GM18951 (cell line): ENCODE measurements around the gene PBX1.

Experiments
- POLR2A ChIP-seq: IDR thresholded peaks from 4 replicates; pipeline ENCODE4 v1.6.1; 2011; ENCODE audit warnings: mild to moderate bottlenecking; ENCODE audit not compliant: insufficient read length, insufficient read depth; ENCODE audit errors: extremely low read depth
- in situ Hi-C: fragments of 300-500 bp; cut with MboI; formaldehyde crosslinking; loops from one replicate; pipeline ENCODE4 v1.12.0; 2022; ENCODE audit warnings: low sequenced_read_pairs, mixed read lengths, inconsistent platforms; ENCODE audit not compliant: unreplicated experiment

Gene PBX1

GRCh38 chr1:164571333-164571732 lies 12.3 kb downstream of the PBX1 start:
- in situ Hi-C loops: no loop called here
- no peak for TF ChIP-seq POLR2A

- in situ Hi-C loops: no loop called here
Measured at GRCh38 chr1:164575356-164575886, 16.4 kb downstream of the PBX1 start.

GRCh38 chr1:164576291-164577271 lies 17.6 kb downstream of the PBX1 start:
- in situ Hi-C loops: no loop called here

More at GRCh38 chr1:164575356-164575886, 16.4 kb downstream of the PBX1 start:
- no peak for TF ChIP-seq POLR2A

GRCh38 chr1:164577291-164577690 lies 18.3 kb downstream of the PBX1 start:
- in situ Hi-C loops: no loop called here
- no peak for TF ChIP-seq POLR2A

More at GRCh38 chr1:164576291-164577271, 17.6 kb downstream of the PBX1 start:
- TF ChIP-seq POLR2A: no peak

- in situ Hi-C loops: no loop called here
- TF ChIP-seq POLR2A: no peak
Measured at GRCh38 chr1:164578479-164579200, 19.7 kb downstream of the PBX1 start.

- in situ Hi-C loops: no loop called here
Measured at GRCh38 chr1:164579381-164579780, 20.4 kb downstream of the PBX1 start.

GRCh38 chr1:164581762-164582161 lies 22.8 kb downstream of the PBX1 start:
- TF ChIP-seq POLR2A: no peak

More at GRCh38 chr1:164579381-164579780, 20.4 kb downstream of the PBX1 start:
- no peak for TF ChIP-seq POLR2A

GRCh38 chr1:164583196-164583595 lies 24.2 kb downstream of the PBX1 start:
- in situ Hi-C loops: no loop called here

More at GRCh38 chr1:164581762-164582161, 22.8 kb downstream of the PBX1 start:
- in situ Hi-C loops: no loop called here

GRCh38 chr1:164583835-164584539 lies 25.0 kb downstream of the PBX1 start:
- TF ChIP-seq POLR2A: no peak
- in situ Hi-C loops: no loop called here

More at GRCh38 chr1:164583196-164583595, 24.2 kb downstream of the PBX1 start:
- no peak for TF ChIP-seq POLR2A

GRCh38 chr1:164586591-164586990 lies 27.6 kb downstream of the PBX1 start:
- TF ChIP-seq POLR2A: no peak
- in situ Hi-C loops: no loop called here

GRCh38 chr1:164587617-164588501 lies 28.9 kb downstream of the PBX1 start:
- no peak for TF ChIP-seq POLR2A
- in situ Hi-C loops: no loop called here
